Gastrocnemius medialis (tissue), 4 donors: ENCODE measurements around the gene GFOD1. TPM values are rescaled to one million over a fixed set of nuclear protein-coding genes. Genes with fewer than 3 reads are reported as not detected.
A peak's percentile ranks its signal among the peaks of the same experiment; 100 is the strongest.

ENCODE experiments used
- ATAC-seq, 2 donors: fragments of 150-250 bp; one replicate each; pipeline ENCODE4 v1.9.1; 2016
- DNase-seq, 2 donors: peaks; one replicate each; pipeline ENCODE4 v3.0.0-alpha.2; 2019
- H3K27ac ChIP-seq, 4 donors: fragments of 200-600 bp; sonication (generic); 1 replicate in 1 of 4; 2 replicates in 3 of 4; pipeline ENCODE4 v1.5.1; 2016 to 2018; ENCODE audit warnings: mild to moderate bottlenecking in 2 of 4, moderate library complexity in 1 of 4
- H3K27me3 ChIP-seq, 3 donors: fragments of 200-600 bp; sonication (generic) in 2 of 3; 1 replicate in 1 of 3; 2 replicates in 2 of 3; pipeline versions ENCODE4 v1.5.1 to v1.6.0; 2016 to 2019; ENCODE audit warnings: mild to moderate bottlenecking in 1 of 3, moderate library complexity in 1 of 3
- H3K36me3 ChIP-seq, 2 donors: fragments of 200-600 bp; sonication (generic) in 1 of 2; one replicate each; pipeline ENCODE4 v1.5.1; 2017 to 2018
- H3K4me1 ChIP-seq, 2 donors: fragments of 200-600 bp; sonication (generic) in 1 of 2; one replicate each; pipeline ENCODE4 v1.5.1; 2016 to 2017; ENCODE audit warnings: mild to moderate bottlenecking in 2 of 2
- H3K4me3 ChIP-seq, 4 donors: fragments of 200-600 bp; sonication (generic) in 3 of 4; 1 replicate in 1 of 4; 2 replicates in 3 of 4; pipeline ENCODE4 v1.5.1; 2016 to 2019; ENCODE audit warnings: mild to moderate bottlenecking in 2 of 4
- H3K9me3 ChIP-seq, 3 donors: fragments of 200-600 bp; sonication (generic) in 2 of 3; 1 replicate in 1 of 3; 2 replicates in 2 of 3; pipeline ENCODE4 v1.5.1; 2016 to 2019
- POLR2A ChIP-seq, 2 donors: fragments of 450-650 bp; IDR thresholded peaks; one replicate each; pipeline ENCODE4 v1.6.1; 2017; ENCODE audit warnings: antibody characterized with exemption in 2 of 2, mild to moderate bottlenecking in 2 of 2, moderate library complexity in 2 of 2
- in situ Hi-C, 4 donors: fragments of 200-750 bp; cut with MboI; loops; one replicate each; pipeline versions ENCODE4 v1.15.0 to v1.8.0; 2017; ENCODE audit warnings: low sequenced_read_pairs in 4 of 4
- intact Hi-C: fragments of 100-400 bp; cut with DNase I; formaldehyde crosslinking; loops from one replicate; pipeline ENCODE4 v1.15.1; 2023; ENCODE audit warnings: low total_unique reads
- total RNA-seq, 4 donors: library from RNA; depleted of rRNA; stranded (reverse); fragments of >200 nt; gene quantifications; one replicate each; pipeline versions ENCODE4 v1.1.0 to v1.2.3, GENCODE V29; 2016
- TF ChIP-seq, protein P1 (sequence below), 5 experiments: fragments of 450-650 bp in 3 of 5; fragments of 200-600 bp in 2 of 5; sonication (generic) in 2 of 5; IDR thresholded peaks in 4 of 5; conservative IDR thresholded peaks in 1 of 5; 1 replicate in 4 of 5; 2 replicates in 1 of 5; pipeline ENCODE4 v1.5.1; 2016 to 2019; ENCODE audit warnings: antibody characterized with exemption in 5 of 5, mild to moderate bottlenecking in 3 of 5, moderate library complexity in 3 of 5

Gene GFOD1
- total RNA-seq, 4 donors from 2014 or later: 9.0 to 31.8 (median 16.9) TPM

- DNase-seq (no peak), ATAC-seq (peak in 1 of 2 donors; percentile 11)
- intact Hi-C loops (no loop called here), in situ Hi-C loops (no loop called here)
- Histone ChIP-seq H3K9me3 (no peaks in the 10 kb centered on the region), H3K27me3 (no peaks in the 10 kb centered on the region), H3K4me1 (peaks cover 18 to 27% of the 10 kb centered on the region in 2 donors), H3K27ac (no peak overlapping the region), H3K4me3 (no peak overlapping the region), H3K36me3 (no peaks in the 10 kb centered on the region)
- TF ChIP-seq POLR2A (IDR thresholded peaks at IDR 0.05): no peak
- TF ChIP-seq, protein P1, sequence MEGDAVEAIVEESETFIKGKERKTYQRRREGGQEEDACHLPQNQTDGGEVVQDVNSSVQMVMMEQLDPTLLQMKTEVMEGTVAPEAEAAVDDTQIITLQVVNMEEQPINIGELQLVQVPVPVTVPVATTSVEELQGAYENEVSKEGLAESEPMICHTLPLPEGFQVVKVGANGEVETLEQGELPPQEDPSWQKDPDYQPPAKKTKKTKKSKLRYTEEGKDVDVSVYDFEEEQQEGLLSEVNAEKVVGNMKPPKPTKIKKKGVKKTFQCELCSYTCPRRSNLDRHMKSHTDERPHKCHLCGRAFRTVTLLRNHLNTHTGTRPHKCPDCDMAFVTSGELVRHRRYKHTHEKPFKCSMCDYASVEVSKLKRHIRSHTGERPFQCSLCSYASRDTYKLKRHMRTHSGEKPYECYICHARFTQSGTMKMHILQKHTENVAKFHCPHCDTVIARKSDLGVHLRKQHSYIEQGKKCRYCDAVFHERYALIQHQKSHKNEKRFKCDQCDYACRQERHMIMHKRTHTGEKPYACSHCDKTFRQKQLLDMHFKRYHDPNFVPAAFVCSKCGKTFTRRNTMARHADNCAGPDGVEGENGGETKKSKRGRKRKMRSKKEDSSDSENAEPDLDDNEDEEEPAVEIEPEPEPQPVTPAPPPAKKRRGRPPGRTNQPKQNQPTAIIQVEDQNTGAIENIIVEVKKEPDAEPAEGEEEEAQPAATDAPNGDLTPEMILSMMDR (IDR thresholded peaks at IDR 0.05 in 4 of 5, conservative IDR thresholded peaks at IDR 0.05 in 1 of 5): no peak
These were observed 102.4 kb downstream of the GFOD1 start for GRCh38 chr6:13384966-13385365.

- no peaks in the 10 kb centered on the region for H3K27me3 ChIP-seq
- no peak for DNase-seq
- no peaks in the 10 kb centered on the region for H3K9me3 ChIP-seq
- TF ChIP-seq POLR2A (IDR thresholded peaks at IDR 0.05): no peak
- TF ChIP-seq, protein P1 (IDR thresholded peaks at IDR 0.05 in 4 of 5, conservative IDR thresholded peaks at IDR 0.05 in 1 of 5): no peak
- no peaks in the 10 kb centered on the region for H3K36me3 ChIP-seq
- H3K27ac ChIP-seq: no peak overlapping the region
- H3K4me3 ChIP-seq: no peak overlapping the region
- peaks cover 22 to 28% of the 10 kb centered on the region in 2 donors for H3K4me1 ChIP-seq
- in situ Hi-C loops (no loop called here), intact Hi-C loops (no loop called here)
- no peak for ATAC-seq
These were observed 102.9 kb downstream of the GFOD1 start for GRCh38 chr6:13384506-13384905.

GRCh38 chr6:13383328-13384163 is 103.9 kb downstream of the GFOD1 start:
- H3K27ac ChIP-seq: no peak overlapping the region
- H3K36me3 ChIP-seq: no peaks in the 10 kb centered on the region
- H3K27me3 ChIP-seq: no peaks in the 10 kb centered on the region
- in situ Hi-C loops: no loop called here
- H3K4me3 ChIP-seq: no peak overlapping the region
- no peak for TF ChIP-seq POLR2A (IDR thresholded peaks at IDR 0.05)
- TF ChIP-seq, protein P1 (IDR thresholded peaks at IDR 0.05 in 4 of 5, conservative IDR thresholded peaks at IDR 0.05 in 1 of 5): peak in 3 of 5 experiments; percentile 12 to 27 (median 24)
- peaks cover 22 to 32% of the 10 kb centered on the region in 2 donors for H3K4me1 ChIP-seq
- intact Hi-C loops: no loop called here
- DNase-seq: no peak
- ATAC-seq: peak; percentile 39 to 63
- no peaks in the 10 kb centered on the region for H3K9me3 ChIP-seq

DNA sequence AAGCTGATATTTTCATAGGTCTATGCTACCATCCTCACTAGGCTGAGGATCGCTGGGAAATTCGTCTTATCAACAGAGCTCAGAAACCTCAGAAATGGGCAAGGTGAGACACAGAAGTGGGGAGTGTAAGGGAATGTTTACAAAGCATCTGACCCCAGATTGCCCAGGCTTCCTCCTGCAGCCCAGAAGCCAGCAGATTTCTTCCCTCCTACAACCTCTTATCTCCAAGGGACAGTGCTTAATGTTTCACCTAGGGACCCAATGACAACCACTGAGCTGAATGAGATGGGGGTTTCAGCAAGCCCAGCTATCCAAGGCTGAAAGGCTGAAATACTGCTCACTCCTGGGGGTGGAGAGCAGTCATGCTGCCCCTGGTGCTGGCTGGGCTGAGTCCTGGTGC is 106.6 kb downstream of the GFOD1 start:
- Histone ChIP-seq H3K27me3 (no peaks in the 10 kb centered on the region), H3K4me3 (no peak overlapping the region), H3K9me3 (no peaks in the 10 kb centered on the region), H3K36me3 (peaks cover 0 to 13% of the 10 kb centered on the region in 2 donors), H3K27ac (no peak overlapping the region), H3K4me1 (peaks cover 22 to 32% of the 10 kb centered on the region in 2 donors)
- in situ Hi-C loops (no loop called here), intact Hi-C loops (no loop called here)
- no peak for ATAC-seq
- no peak for DNase-seq
- TF ChIP-seq, protein P1 (IDR thresholded peaks at IDR 0.05 in 4 of 5, conservative IDR thresholded peaks at IDR 0.05 in 1 of 5): no peak
- no peak for TF ChIP-seq POLR2A (IDR thresholded peaks at IDR 0.05)
